Measurements from ENCODE around the gene TNS1.

DNA sequence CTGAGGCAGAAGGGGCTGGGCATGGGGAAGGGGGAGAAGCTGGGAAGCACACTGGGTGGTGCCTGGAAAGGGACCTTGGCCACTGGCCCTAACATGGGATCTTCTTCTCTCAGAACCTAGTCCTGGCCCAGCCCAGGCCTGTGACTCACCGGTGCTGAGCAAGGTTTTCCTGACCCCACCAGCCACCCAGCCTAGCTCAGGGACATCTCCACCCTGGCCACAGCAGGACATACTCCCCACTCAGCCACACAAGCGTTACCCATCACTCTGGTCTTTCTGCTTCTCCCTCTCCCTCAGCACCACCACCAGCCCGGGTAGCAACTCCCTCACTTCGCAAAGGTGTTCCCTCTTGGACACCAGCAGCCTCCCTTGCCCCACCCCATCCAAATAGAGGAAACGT is 22.8 kb downstream of the TNS1 start:
- TF ChIP-seq SUZ12 (IDR thresholded peaks at IDR 0.05) (no peak), FOXA1 (IDR thresholded peaks at IDR 0.05) (no peak), BHLHE40 (IDR thresholded peaks at IDR 0.05; ENCODE audit: borderline replicate concordance) (no peak), L3MBTL2 (conservative IDR thresholded peaks at IDR 0.05) (no peak), SP1 (IDR thresholded peaks at IDR 0.05) (no peak), FOXK2 (IDR thresholded peaks at IDR 0.05) (no peak)

Data from HEK293T (cell line).